Measurements from ENCODE around the gene STARD10.

The STARD10 gene

DNA sequence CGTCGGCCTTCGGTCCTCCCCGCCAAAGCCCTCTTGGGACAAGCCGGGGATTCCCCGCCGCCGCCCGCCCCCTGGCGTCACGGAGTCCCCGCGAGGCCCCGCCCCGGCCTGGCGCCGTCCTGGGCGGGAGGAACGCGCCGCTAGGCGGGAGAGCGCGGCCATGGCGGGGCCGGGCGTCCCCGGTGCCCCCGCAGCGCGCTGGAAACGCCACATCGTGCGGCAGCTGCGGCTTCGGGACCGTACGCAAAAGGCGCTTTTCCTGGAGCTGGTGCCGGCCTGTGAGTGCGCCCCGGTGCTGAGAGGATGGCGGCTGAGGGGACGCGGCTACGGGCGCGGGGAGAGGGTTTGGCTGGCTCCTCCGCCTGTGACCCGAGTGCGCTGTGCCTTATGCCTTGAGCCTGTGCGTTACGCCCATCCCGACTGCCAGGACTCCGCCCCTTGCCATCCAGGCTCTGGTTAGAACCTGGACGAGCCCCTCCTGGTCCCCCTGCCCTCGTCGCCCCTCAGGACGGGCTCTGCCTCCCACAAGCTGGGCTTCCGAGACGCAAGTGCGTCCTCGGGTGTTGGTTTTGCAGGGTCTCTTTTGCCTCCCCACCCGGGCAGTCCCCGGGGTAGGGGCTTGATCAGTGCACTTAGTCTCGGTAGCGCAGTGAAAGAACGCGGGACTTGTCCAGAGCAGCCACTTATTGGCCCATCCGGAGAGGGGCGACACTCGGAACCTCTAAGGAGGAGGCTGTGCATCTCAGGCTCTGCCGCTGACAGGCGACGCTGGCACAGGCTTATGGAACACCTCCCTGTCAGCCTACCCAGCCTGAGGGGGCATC, 20.7 kb upstream of the STARD10 start, which contains the start of gene ATG16L2:
TSS of gene ATG16L2 (plus strand) at position 126 of the 824 bp plus-strand sequence. CDS start at position 161, 35 bp downstream.
- H2AFZ ChIP-seq (ENCODE audit: low read length) = no peak within 1 kb of the TSS; the same call in 1 of the 2 replicates
- H3K36me3 ChIP-seq (ENCODE audit: insufficient read depth, low read length) = peaks cover 28% of the 10 kb centered on the region; the same call in 1 of the 2 replicates
- H3K9me3 ChIP-seq (ENCODE audit: low read length) = no peaks in the 10 kb centered on the region
- H3F3A ChIP-seq (ENCODE audit: insufficient read depth, low read length) = no peaks in the 10 kb centered on the region
- no peaks in the 10 kb centered on the region for H4K20me1 ChIP-seq (ENCODE audit: insufficient read depth, low read length)
- peaks cover 35% of the 10 kb centered on the region for H3K4me1 ChIP-seq (ENCODE audit: insufficient read depth, low read length, severe bottlenecking)
- TF ChIP-seq, protein P1, sequence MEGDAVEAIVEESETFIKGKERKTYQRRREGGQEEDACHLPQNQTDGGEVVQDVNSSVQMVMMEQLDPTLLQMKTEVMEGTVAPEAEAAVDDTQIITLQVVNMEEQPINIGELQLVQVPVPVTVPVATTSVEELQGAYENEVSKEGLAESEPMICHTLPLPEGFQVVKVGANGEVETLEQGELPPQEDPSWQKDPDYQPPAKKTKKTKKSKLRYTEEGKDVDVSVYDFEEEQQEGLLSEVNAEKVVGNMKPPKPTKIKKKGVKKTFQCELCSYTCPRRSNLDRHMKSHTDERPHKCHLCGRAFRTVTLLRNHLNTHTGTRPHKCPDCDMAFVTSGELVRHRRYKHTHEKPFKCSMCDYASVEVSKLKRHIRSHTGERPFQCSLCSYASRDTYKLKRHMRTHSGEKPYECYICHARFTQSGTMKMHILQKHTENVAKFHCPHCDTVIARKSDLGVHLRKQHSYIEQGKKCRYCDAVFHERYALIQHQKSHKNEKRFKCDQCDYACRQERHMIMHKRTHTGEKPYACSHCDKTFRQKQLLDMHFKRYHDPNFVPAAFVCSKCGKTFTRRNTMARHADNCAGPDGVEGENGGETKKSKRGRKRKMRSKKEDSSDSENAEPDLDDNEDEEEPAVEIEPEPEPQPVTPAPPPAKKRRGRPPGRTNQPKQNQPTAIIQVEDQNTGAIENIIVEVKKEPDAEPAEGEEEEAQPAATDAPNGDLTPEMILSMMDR (IDR thresholded peaks at IDR 0.05; ENCODE audit: low read length) = no peak; the same call in 1 of the 2 replicates
- TF ChIP-seq EZH2 (IDR thresholded peaks at IDR 0.05; ENCODE audit: borderline replicate concordance, low read length) = no peak
- no peaks in the 10 kb centered on the region for H3K9me2 ChIP-seq (ENCODE audit: low read depth, low read length)
- H3K9ac ChIP-seq (ENCODE audit: low read length) = peak within 1 kb of the TSS; percentile 88
- H3K4me2 ChIP-seq (ENCODE audit: low read length) = peak within 1 kb of the TSS; percentile 96
- H3K79me2 ChIP-seq (ENCODE audit: insufficient read depth, low read length) = peaks cover 17% of the 10 kb centered on the region; the same call in 1 of the 2 replicates
- H3K27me3 ChIP-seq (ENCODE audit: insufficient read depth, low read length) = no peaks in the 10 kb centered on the region
- H3K4me3 ChIP-seq (ENCODE audit: low read depth, low read length, poor library complexity, severe bottlenecking) = peak within 1 kb of the TSS; percentile 80
- H3K27ac ChIP-seq (ENCODE audit: low read depth, low read length, poor library complexity, severe bottlenecking) = peak within 1 kb of the TSS; percentile 87

DNA sequence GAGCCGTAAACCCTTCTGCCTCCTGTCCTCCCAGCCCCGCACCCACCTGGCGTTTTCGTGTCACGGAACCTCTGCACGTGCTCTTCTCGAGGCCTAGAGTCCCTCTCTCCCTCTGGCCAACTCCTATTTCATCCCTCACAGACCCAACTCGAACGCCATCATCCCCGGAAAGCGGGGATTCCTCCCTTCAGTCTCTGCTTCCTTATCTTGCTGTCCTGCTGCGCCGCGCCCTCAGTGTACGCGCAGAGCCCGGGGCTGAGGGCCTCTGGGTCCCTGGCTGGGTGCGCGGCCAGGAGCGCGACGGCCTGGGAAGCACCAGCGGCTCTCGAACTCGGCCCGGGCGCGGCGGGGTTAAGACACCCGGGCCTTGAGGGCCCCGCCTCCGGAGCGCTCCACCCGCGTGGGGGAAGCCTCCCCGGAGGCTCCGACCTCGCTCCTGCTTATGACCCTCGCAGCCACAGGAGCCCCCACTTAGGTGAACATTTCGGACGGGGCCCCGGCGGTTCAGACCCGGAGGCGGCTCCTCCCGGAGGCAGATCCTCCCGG, 20.0 kb upstream of the STARD10 start:
- H3F3A ChIP-seq (ENCODE audit: insufficient read depth, low read length) = no peaks in the 10 kb centered on the region
- no peaks in the 10 kb centered on the region for H4K20me1 ChIP-seq (ENCODE audit: insufficient read depth, low read length)
- peak overlapping the region; percentile 96 for H3K4me2 ChIP-seq (ENCODE audit: low read length)
- H3K9me3 ChIP-seq (ENCODE audit: low read length) = no peaks in the 10 kb centered on the region
- H3K4me1 ChIP-seq (ENCODE audit: insufficient read depth, low read length, severe bottlenecking) = peaks cover 35% of the 10 kb centered on the region
- H3K79me2 ChIP-seq (ENCODE audit: insufficient read depth, low read length) = peaks cover 17% of the 10 kb centered on the region; the same call in 1 of the 2 replicates
- peak overlapping the region; percentile 88 for H3K9ac ChIP-seq (ENCODE audit: low read length)
- H3K36me3 ChIP-seq (ENCODE audit: insufficient read depth, low read length) = peaks cover 26% of the 10 kb centered on the region
- H2AFZ ChIP-seq (ENCODE audit: low read length) = no peak overlapping the region; the same call in 1 of the 2 replicates
- H3K9me2 ChIP-seq (ENCODE audit: low read depth, low read length) = no peaks in the 10 kb centered on the region
- no peaks in the 10 kb centered on the region for H3K27me3 ChIP-seq (ENCODE audit: insufficient read depth, low read length)
- peak overlapping the region; percentile 80 for H3K4me3 ChIP-seq (ENCODE audit: low read depth, low read length, poor library complexity, severe bottlenecking)
- peak overlapping the region; percentile 87 for H3K27ac ChIP-seq (ENCODE audit: low read depth, low read length, poor library complexity, severe bottlenecking)
- no peak for TF ChIP-seq EZH2 (IDR thresholded peaks at IDR 0.05; ENCODE audit: borderline replicate concordance, low read length)
- TF ChIP-seq, protein P1 (IDR thresholded peaks at IDR 0.05; ENCODE audit: low read length) = no peak

DNA sequence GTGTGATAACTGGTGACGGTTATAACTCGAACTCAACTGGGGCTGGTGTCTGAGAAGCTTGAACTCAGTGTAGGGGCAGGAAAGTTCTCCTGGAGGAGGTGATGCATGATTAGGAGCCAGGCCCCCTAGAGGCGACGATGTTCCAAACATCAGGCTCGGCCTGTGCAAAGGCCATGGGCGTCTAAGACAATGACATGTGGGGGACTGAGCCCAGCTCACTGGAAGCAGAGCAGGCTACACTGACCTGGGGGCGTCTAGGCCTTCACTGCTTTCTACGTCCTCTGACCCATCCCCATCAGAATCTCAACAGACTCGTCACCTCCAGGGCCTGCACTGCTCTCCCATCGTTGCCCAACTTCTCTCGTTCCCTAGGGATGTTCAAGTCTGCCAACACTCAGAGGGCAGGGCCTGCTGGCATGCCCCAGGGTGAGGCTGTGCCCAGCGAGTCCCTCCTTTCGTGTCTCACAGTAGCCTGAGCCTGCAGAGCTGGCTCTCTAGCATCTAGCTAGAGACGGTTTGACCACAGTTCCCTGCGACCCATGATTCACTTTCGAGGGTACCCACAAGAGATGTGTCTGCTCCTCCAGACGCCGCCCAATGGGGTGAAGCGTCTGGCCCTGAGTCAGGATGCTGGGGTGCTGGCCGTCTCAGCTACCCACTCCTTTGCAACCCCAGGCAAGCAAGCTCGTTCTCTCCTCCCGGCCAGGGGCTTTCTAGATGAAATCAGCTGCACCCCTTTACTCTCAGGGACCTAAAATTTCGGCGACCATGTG, 19.3 kb upstream of the STARD10 start:
- Histone ChIP-seq H2AFZ (ENCODE audit: low read length) (no peak overlapping the region), H3F3A (ENCODE audit: insufficient read depth, low read length) (no peaks in the 10 kb centered on the region), H3K9me3 (ENCODE audit: low read length) (no peaks in the 10 kb centered on the region), H3K27me3 (ENCODE audit: insufficient read depth, low read length) (no peaks in the 10 kb centered on the region), H3K36me3 (ENCODE audit: insufficient read depth, low read length) (peaks cover 24% of the 10 kb centered on the region), H3K9me2 (ENCODE audit: low read depth, low read length) (no peaks in the 10 kb centered on the region), H4K20me1 (ENCODE audit: insufficient read depth, low read length) (no peaks in the 10 kb centered on the region), H3K9ac (ENCODE audit: low read length) (peak overlapping the region; percentile 88), H3K27ac (ENCODE audit: low read depth, low read length, poor library complexity, severe bottlenecking) (peak overlapping the region; percentile 87), H3K4me1 (ENCODE audit: insufficient read depth, low read length, severe bottlenecking) (peaks cover 40% of the 10 kb centered on the region), H3K79me2 (ENCODE audit: insufficient read depth, low read length) (peaks cover 17% of the 10 kb centered on the region; the same call in 1 of the 2 replicates), H3K4me2 (ENCODE audit: low read length) (peak overlapping the region; percentile 96), H3K4me3 (ENCODE audit: low read depth, low read length, poor library complexity, severe bottlenecking) (peak overlapping the region; percentile 80)
- TF ChIP-seq EZH2 (IDR thresholded peaks at IDR 0.05; ENCODE audit: borderline replicate concordance, low read length) = no peak
- TF ChIP-seq, protein P1 (IDR thresholded peaks at IDR 0.05; ENCODE audit: low read length) = peak; percentile 83
